ENCODE data around the gene SPATA21. TPM values are rescaled to one million over a fixed set of nuclear protein-coding genes. Genes with fewer than 3 reads are reported as not detected.
"Not testable (repeated sequence)": the region's sequence is repeated elsewhere in the genome, so short reads cannot be mapped to it uniquely, and the experiment has no call there.

The SPATA21 gene
- total RNA-seq, 1 donor from 2014 or later, result not detected

DNA sequence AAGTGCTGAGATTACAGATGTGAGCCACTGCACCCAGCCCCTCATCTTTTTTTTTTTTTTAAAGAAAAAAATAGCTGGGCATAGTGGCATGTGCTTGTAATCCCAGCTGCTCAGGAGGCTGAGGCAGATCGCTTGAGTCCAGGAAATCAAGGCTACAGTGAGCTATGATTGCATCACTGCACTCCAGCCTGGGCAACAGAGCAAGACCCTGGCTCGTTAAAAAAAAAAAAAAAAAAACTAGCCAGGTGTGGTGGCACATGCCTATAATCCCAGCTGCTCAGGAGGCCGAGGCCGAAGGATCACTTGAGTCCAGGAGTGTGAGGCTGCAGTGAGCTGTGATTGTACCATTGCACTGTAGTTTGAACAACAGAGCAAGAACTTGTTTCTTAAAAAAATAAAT is 56.4 kb downstream of the SPATA21 start:
- no peak for DNase-seq

DNA sequence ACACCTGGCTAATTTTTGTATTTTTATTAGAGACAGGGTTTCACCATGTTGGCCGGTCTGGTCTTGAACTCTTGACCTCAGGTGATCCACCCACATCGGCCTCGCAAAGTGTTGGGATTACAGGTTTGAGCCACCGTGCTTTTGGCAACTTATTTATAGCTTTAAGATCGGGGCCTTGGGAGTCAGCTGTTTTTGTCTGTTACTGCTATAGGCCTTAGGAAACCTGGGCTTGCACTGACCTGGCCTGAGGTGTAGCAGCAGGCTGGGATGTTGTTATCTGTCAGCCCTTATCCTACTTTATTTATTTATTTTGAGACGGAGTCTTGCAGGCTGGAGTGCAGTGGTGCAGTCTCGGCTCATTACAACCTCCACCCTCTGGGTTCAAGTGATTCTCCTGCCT is 58.8 kb downstream of the SPATA21 start:
- no peak for DNase-seq

DNA sequence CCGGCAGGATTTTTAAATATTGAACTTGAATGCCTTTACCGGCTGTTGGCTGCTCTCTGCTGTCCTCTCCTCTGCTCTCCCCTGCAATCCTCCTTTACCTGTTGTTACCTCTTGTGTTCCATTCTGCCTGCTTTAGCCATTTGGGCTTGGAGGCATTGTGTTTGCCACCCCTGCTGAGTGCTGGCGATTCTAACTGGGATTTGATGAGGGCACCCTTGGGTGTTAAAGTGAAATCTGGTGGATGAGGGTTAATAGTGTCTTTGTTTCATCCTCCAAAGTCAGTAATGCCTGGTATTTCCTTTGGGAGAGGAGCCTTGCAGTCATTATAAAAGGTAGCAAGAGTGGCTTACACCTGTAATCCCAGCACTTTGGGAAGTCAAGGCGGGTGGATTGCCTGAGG is 60.3 kb downstream of the SPATA21 start:
- no peak for DNase-seq

DNA sequence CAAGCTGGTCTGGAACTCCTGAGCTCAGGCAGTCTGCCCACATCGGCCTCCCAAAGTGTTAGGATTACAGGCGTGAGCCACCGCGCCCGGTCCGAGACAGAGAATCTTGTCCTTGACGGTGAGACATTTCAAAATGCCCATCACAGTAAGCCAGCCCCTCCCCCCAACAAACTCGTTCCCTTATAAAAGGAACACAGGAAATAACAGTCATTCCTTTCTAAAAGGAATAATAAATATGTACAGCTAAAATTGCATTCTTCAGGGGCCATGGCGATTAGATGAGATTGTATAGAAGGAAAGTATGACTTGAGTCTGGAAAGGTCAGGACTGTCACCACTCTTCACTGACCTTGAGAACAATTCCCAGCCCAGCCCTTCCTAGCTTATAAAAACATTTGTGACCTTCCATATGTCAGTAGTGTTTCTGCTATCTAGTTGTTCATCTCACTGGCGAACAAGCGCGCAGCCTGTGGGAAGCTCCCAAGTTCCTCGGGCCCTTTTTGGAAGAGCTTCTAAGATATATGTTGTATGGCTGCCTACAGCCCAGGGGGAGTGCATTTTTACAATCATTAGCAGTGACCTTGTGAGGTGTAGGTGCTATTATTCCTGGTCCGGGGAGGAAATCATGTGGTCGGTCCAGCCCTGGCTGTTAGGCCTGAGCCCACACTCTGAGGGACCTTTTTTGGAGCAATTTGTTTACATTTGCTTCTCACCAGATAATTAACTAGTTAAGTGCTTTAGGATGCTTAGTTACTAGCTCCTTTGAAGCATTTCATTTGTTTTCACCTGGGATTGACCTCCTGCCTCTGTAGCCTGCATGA is 61.5 kb downstream of the SPATA21 start:
- no peak for DNase-seq

DNA sequence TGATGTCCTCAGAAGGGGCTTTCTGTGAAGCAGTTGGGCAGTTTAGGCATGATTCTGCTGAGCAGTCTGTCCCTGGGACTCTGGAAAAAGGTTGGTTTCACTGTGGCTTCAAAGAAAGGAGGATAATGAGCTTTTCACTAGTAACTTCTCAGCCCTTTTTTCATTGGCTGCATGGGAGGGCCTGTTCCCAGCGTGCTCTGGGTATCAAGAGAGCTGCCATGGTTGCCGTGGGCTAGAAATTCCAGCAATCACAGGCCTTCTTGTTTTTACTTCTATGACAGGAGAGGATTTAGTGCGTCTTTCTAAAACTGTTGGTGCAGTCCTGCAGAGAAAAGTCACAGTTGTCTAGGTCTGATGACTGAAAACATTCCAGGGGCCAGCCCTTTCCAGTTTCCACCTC is 63.0 kb downstream of the SPATA21 start:
- DNase-seq, result no peak

DNA sequence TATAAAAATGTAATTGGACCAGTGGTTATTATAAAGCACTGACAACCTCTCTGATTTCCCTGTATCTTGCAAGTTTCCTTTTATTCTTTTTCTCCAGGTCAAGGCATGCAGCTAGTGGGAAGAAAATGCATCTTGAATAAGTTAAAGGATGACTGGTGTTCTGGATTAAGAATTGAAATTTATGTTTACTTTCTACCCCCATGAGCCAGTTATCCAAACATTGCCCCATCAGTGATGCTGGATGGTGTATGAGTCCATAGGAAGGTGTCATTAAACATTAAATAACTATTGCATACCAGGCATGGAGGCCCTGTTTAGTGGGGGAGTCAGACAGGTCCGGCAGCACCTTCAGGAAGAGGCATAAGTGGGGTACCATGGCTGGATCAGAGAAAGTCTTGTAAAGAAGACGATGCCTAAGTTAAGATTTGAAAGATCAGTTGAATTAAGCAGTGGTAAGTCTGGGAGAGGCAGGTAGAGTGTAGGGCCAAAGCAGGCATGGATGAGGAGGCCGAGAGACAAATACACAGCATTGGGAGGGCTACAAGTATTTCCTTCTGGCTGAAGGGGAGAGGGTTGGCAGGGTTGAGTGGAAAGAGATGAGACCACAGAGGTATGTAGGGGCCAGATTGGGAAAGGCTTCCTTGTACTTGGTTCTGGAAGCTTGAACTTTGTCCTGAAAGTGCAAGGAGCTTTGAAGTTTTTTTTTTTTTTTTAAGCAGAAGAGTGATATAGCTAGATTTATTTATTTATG is 64.5 kb downstream of the SPATA21 start:
- DNase-seq, result no peak

DNA sequence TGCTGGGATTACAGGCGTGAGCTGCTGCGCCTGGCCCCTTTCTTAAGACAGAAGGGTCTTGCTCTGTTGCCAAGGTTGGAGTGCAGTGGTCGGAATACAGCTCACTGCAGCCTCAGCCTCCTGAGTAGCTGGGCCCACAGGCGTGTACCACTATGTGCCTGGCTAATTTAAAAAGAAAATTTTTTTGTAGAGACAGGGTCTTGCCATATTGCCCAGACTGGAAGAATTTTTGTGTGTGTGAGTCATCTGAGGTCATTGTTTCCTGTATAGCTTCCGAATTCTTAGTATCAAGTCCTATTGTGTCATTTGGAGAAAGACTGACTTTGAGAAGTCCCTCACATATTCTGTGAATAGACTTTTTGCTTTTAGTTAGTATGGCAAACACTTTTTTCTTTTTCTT is 65.5 kb downstream of the SPATA21 start:
- DNase-seq, result no peak

DNA sequence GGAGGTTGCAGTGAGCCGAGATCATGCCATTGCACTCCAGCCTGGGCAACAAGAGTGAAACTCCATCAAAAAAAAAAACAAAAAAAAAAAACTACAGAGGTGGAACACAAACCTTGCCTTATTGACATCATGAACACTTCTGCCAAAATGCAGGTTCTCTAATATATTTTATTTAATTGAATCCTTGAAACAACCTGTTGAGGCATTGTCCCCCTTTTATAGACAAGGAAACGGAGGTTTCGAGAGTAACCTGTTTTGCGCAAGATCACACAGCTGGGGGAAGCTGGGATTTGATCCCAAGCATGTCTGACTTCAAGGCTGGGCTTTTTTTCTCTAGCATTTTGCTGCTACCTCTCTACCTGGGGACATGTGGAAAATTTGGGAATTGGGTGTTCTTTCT is 67.4 kb downstream of the SPATA21 start:
- no peak for DNase-seq

DNA sequence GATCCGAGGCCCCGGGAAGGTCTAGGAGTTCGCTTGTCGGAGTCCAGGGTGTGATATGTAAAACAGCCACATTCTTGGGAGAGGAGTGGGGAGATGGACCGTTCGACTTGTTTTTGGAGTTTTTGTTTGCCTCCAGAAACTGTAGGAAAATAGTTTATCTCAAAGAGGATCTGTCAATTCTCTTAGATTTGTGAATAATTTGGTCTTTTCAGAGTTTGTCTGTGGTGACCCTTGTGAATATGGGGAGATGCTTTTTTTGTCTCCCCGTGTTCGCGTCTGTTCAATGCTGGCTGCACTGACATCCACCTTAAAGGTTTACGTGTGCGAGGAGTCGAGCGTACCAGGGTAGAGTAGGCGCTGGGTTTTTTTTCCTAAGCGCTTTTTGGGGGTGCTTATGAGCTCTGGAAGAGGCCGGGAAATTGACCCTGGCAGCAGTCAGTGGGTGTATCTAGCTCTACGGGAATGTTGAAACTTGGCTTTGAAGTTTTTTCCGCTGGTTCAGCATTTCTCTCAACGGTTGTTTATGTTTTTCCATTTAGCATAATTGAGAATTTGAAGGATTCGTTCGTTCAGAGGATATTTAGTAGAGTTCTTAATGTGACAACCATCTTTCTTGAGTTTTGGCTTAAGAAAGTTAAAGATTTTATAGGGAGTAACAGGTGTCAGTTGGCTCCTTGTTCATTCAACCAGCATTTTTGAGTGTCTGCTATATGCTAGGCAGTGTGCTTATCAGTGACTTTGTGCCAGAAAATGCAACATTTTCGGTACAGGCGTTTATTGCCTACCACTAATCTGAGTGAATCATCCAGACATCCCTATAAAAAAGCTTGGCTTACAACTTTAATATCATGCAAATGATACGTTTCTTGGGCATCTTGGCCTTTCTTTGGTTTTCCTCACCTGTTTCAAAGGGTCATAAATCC is 69.0 kb downstream of the SPATA21 start:
- peak; percentile 35 for DNase-seq

DNA sequence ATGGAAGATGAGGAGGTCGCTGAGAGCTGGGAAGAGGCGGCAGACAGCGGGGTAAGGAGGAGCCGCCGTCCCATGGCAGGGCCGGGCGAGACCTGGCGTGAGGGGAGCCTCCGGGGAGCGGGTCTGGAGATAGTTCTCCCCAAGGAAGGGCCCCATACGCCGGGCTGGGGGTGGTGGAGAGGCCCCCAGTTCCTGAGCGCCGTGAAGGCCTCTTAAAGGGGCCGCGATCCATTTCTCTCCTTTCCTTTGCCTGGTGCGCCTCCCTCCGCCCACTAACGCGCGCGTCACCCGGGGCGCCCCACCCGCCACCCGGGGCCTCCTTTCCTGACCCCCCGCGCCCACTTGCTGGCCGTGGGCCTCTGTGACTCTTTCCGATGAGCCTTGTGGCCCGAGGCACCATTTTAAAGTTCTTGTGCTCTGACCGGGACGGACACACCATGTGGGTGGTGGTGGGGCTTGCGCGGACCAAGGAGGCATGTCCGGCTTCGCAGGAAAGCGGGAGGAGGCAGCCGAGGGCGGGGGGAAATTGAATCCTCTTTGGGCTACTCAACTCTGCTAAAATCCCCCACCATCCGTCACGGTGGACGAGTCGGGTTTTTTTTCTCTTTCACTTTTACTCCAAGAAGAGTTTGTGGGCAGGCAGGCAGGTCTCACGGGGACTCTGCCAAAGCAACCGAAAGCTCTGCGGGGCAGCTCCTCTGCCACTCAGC is 69.8 kb downstream of the SPATA21 start:
- peak; percentile 89 for DNase-seq

DNA sequence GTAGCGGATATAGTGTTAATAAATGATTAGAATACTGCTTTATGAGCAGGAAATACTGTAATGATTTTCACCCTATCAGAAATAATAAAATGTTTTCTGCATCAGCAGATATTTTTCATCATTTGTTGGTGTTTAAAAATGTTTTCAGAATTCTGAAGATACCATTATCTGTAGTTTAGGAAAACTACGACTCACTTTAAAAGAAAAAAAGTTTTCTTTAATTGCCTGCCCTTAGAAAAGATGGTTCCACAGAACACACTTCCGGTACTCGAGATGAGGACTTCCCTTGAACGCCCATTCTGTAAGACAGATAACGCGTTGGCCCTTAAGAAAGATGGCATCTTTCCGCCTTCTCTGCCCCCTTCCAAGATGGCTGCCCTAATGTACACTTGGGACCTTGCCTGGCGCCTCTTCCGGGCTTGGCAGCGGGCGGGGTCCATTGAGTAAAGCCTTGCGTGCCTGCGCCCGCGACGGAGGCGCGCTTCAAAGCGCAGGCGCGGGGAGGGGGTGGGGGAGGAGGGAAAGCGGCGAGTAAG is 70.4 kb downstream of the SPATA21 start, which contains the start of gene SZRD1:
TSS of gene SZRD1 (plus strand) at position 521 of the 536 bp plus-strand sequence. CDS start 16 bp downstream, outside the sequence.
- DNase-seq, result peak; percentile 99

DNA sequence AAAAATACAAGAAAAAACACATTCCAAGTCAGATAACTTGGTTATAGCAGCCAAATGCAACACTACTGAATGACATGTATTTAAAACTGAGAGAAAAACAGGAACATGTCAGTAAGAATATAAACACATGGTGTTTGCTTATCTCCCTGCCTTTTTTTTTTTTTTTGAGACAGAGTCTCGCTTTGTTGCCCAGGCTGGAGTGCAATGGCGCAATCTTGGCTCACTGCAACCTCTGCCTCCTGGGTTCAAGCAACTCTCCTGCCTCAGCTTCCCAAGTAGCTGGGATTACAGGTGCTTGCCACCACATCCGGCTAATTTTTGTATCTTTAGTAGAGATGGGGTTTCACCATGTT is 72.1 kb downstream of the SPATA21 start:
- not testable (repeated sequence) for DNase-seq

DNA sequence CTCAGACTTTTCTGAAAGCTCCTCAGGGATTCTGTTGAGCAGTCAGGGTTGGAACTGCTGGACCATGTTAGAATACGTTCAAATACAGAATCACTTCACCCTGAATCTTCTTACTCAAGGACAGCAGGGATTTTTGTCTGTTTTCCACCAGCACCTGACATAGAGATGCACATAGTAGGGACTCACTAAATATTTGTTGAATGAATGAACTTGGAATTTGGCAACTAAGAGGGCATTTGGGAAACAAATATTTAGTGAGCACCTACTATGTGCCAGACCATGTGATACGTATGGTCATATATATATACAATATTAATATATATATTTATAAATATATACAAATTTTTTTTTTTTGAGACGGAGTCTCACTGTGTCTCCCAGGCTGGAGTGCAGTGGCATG is 80.4 kb downstream of the SPATA21 start:
- no peak for DNase-seq

DNA sequence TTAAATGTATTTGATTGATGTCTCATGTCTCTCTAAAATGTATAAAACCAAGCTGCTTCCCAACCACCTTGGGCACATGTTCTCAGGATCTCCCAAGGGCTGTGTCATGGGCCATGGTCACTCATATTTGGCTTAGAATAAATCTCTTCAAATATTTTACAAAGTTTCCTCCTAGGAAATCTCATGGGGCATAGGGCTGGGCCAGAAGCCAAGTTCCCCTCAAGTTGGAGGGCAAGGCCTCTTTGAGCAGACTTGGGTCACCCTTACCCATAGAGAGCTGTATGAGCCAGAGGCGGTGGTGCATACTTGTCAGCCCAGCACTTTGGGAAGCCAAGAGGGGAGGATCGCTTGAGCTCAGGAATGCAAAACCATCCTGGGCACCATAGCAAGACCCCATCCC is 82.6 kb downstream of the SPATA21 start:
- DNase-seq, result no peak

DNA sequence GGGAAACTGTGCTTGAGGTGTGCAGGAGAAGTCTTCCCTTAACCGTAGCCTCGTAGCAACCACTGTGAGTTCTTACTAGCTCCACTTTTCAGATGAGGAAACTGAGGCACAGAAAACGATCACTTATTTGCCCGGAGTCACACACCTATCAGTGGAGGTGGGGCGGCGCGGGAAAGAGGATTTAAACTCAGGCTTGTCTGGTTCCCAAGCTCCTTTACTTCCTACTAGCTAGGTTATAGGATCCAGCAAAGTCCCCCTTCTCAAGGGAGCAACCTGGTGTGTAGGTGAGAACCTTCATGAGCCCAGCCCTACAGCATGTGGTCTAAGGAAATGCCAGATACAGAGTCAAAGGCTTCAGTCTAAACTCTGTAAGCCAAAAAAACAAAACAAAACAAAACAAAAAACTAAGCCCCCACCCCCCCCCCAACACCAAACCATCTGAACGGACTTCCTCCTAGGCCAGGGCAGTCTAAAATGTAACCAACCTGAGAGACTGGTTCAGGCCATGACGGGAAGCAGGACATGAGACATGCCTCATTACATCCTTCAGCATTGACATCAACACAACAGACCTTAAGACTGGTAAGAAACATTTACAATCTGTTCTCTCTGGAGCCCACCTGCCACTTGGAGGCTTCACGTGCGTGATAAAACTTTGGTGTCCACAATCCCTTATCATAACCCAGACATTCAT is 84.2 kb downstream of the SPATA21 start:
- no peak for DNase-seq

DNA sequence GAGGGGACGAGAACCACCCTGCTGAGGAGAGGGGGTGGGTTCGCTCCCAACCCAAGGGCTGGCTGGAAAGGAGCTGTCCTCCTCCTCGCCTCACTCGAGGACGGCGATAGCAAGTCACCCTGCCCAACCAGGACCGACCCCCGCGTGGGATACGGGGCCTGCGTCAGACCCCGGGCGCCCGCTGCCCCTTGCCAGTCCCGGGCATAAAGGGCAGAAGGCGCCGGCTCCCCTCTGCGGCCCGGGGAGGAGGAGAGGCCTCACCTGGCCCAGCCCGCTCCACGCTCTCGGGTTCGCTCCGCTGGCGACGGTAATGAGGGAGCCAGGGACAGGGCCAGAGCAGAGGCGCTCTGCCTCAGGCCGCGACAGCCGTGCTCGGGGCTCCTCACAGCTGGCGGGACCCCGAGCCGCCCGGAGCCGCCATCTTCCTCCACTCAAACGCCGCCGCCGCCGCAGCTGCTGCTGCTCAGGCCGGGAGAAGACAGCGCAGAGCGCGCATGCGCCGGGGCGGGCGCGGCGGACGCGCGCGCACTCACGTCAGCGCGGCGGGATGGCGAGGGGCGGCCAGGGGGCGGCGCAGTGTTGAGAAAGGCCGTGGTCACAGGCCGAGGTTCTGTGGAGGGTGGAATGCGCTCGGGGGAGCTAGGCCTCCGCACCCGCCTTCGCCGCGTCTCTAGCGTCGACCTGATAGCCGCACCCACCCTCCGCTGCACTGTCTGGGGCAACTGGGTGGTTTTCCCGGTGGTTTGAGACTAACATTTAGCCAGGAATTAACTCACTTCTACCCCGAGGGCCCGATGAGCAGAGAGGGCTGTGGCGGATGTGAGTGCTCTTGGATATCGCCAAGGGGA is 85.0 kb downstream of the SPATA21 start, which contains the start of gene FBXO42:
TSS of gene FBXO42 (minus strand) at position 487 of the 848 bp plus-strand sequence. CDS start 37,062 bp downstream, outside the sequence.
- peak; percentile 87 for DNase-seq

DNA sequence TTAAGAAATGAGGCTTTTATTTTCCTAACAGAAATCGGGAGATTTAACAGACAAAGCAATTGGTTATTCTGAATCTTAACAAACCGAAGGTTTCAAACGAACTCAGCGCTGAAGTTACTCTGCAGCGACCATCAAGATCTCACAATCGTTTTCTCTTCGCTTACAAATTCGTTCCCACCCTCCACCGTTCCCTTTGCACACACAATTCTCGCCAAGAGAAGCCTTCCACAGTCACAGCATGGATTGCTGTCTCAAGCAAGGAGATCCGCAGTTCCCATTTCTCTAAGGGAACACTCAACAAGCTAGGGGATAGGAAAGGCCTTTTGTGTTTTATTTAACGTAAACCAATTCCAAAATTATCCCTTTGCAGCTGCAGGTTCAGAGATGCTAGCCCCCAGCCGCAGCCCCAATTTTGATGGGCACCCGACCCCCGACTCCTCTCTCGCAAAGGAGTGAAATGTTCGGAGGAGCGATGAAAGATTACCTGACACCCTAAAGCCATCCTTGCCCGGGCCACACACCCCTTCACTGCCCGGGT is 85.7 kb downstream of the SPATA21 start:
- DNase-seq, result peak; percentile 43

DNA sequence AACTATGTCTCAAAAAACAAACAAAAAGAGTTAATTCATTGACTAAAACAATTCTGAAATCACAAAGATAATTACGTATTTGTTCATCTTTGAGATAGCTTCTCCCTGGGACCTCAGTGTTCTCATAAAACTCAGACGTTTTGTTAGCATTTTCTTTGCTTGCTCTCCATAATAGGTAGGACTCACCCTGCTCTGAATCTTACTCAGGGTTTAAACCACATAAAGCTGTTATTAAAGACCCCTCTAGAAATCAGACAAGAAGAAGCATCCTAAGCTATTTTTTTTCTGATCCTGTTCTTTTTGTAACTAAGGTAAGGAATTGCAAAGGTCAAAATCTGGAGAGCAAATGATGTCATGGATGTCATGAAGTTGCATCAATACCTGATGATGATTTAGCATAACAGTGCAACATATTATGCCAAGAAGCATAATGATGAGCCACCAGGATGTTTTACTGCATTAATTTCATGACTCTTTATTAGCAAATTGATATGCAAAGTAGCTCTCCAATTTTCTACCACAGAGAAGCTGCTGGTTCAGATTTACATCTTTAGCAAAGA is 87.3 kb downstream of the SPATA21 start:
- DNase-seq, result no peak
